AG09319 (cell line): Measurements from ENCODE around the gene C1orf35.
"Not testable (repeated sequence)": the region's sequence is repeated elsewhere in the genome, so short reads cannot be mapped to it uniquely, and the experiment has no call there.

Experiments
- DNase-seq: peaks from one replicate; pipeline ENCODE4 v3.0.0-alpha.2; 2010; ENCODE audit warnings: low read depth; ENCODE audit errors: extremely low read depth
- TF ChIP-seq, protein P1 (sequence below): IDR thresholded peaks from 2 replicates; pipeline ENCODE4 v1.5.1; 2011; ENCODE audit warnings: low read depth, mild to moderate bottlenecking, inconsistent platforms, low read length, moderate library complexity

C1orf35 gene

DNA sequence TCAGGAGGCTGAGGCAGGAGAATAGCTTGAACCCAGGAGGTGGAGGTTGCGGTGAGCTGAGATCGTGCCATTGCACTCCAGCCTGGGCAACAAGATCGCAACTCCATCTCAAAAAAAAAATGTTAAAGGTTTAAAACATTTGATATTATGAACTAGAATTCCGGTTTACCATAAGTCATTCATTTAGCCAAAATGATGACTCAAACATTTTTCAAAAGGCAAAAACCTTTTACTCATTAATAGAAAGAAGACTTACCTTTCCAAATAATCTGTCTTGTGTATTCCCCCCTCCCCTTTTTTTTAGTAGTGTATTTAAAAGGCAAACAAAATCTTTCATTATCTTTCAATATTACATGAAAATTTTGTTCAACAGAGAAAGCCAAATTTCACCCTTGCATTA is 14.2 kb upstream of the C1orf35 start:
- no peak for DNase-seq
- TF ChIP-seq, protein P1, sequence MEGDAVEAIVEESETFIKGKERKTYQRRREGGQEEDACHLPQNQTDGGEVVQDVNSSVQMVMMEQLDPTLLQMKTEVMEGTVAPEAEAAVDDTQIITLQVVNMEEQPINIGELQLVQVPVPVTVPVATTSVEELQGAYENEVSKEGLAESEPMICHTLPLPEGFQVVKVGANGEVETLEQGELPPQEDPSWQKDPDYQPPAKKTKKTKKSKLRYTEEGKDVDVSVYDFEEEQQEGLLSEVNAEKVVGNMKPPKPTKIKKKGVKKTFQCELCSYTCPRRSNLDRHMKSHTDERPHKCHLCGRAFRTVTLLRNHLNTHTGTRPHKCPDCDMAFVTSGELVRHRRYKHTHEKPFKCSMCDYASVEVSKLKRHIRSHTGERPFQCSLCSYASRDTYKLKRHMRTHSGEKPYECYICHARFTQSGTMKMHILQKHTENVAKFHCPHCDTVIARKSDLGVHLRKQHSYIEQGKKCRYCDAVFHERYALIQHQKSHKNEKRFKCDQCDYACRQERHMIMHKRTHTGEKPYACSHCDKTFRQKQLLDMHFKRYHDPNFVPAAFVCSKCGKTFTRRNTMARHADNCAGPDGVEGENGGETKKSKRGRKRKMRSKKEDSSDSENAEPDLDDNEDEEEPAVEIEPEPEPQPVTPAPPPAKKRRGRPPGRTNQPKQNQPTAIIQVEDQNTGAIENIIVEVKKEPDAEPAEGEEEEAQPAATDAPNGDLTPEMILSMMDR, result no peak

GRCh38 chr1:228114827-228115226 is 11.7 kb upstream of the C1orf35 start:
- DNase-seq, result no peak
- TF ChIP-seq, protein P1, result no peak

DNA sequence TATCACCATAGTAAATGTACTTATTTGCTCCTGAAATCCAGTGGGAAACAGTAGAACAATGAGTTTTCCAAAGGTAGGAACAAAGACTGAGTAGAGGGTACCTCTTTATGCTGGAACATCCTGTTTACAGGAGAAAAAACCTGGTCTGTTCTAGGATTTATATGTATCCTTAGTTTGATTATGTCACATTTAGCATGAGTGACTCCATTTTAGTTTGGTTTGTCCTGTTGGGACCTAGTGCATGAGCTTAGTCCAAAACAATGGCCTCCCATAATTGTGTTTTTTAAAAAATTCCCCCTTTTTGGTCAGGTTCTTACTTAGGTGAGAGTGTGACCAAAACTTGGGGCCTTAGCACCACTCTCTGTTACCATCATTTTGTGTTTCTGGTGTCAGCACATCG is 9.5 kb upstream of the C1orf35 start:
- TF ChIP-seq, protein P1, result no peak
- no peak for DNase-seq

- TF ChIP-seq, protein P1, result no peak
- no peak for DNase-seq
Observed at GRCh38 chr1:228112167-228112566, 9.0 kb upstream of the C1orf35 start.

GRCh38 chr1:228111315-228111714 is 8.2 kb upstream of the C1orf35 start:
- not testable (repeated sequence) for DNase-seq

GRCh38 chr1:228110556-228110955 is 7.4 kb upstream of the C1orf35 start:
- TF ChIP-seq, protein P1, result no peak
- DNase-seq, result no peak

DNA sequence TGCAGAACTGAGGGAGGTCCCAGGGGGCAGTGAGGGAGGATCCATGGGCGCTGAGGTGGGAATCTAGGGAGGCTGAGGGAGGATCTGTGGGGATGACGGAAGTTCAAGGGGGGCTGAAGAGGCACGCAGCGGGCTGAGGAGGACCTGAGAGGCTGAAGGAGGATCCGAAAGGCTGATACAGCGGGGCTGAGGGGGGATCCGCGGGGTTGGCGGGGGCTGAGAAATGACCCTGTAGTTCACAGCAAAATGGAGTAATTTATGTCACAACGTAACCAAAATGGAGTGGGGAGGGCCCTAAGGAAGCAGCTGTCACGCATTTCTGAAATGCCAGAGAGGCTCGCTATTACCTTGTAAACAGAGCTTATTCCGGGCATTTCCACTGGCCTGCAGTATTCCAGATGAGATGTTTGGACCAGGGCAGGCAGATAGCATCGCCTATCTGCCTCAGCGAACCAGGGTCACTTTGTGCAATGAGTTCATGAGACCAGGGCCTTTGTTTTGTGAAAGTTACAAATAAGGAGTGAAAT is 6.9 kb upstream of the C1orf35 start:
- DNase-seq, result no peak

More for the DNA sequence above, 6.9 kb upstream of the C1orf35 start:
- TF ChIP-seq, protein P1, result no peak
